ENCODE measurements around the gene NAB1.
"Not testable (repeated sequence)": the region's sequence is repeated elsewhere in the genome, so short reads cannot be mapped to it uniquely, and the experiment has no call there.

NAB1 gene

GRCh38 chr2:190701586-190701985, 52.7 kb downstream of the NAB1 start:
- in situ Hi-C loops (cut with HindIII; ENCODE audit: low sequenced_read_pairs), result no loop called here
- no peak overlapping the region for H3K4me3 ChIP-seq (ENCODE audit: low read depth, low read length)
- no peak for TF ChIP-seq CTCF (IDR thresholded peaks at IDR 0.05; ENCODE audit: low read depth, low read length, missing control alignments)
- DNase-seq (ENCODE audit: low read depth), result no peak

- in situ Hi-C loops (cut with HindIII; ENCODE audit: low sequenced_read_pairs), result no loop called here
- no peak for DNase-seq (ENCODE audit: low read depth)
- TF ChIP-seq CTCF (IDR thresholded peaks at IDR 0.05; ENCODE audit: low read depth, low read length, missing control alignments), result no peak
- H3K4me3 ChIP-seq (ENCODE audit: low read depth, low read length), result no peak overlapping the region
Observed at GRCh38 chr2:190705280-190705679, 56.4 kb downstream of the NAB1 start.

GRCh38 chr2:190707726-190708125, 58.8 kb downstream of the NAB1 start:
- in situ Hi-C loops (cut with HindIII; ENCODE audit: low sequenced_read_pairs), result no loop called here
- no peak for DNase-seq (ENCODE audit: low read depth)
- TF ChIP-seq CTCF (IDR thresholded peaks at IDR 0.05; ENCODE audit: low read depth, low read length, missing control alignments), result no peak
- H3K4me3 ChIP-seq (ENCODE audit: low read depth, low read length), result no peak overlapping the region

DNA sequence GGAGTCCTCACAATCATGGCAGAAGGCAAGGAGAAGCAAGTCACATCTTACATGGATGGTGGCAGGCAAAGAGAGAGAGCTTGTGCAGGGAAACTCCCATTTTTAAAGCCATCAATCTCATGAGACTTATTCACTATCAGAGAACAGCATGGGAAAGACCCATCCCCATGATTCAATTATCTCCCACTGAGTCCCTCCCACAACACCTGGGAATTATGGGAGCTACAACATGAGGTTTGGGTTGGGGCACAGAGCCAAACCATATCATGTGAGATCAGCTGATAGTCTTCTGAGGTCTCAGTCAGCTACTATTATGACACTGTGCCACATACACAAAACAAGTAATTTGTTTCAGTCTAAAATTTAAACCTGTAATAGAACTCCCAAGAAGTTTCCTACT, 59.8 kb downstream of the NAB1 start:
- H3K4me3 ChIP-seq (ENCODE audit: low read depth, low read length); DNase-seq (ENCODE audit: low read depth); in situ Hi-C loops (cut with HindIII; ENCODE audit: low sequenced_read_pairs): not testable (repeated sequence)

DNA sequence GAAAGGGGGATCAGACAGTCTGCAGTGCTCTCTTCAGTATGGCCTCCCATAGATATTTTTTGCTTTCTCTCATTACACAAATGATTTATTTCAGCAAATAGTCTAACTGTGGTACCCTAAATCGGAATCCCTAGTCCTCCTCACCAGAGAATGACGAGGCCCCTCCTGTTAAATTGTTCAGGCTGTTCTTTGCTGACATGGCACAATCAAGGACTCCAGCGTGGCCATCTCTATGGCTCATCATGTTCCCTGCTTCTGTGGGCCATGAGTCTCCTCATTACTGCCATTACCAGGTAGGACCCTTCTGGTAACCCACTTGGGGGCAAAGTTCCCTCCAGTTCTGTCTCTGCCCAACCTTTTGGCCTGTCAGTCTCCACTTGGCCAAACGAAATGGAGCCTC, 62.2 kb downstream of the NAB1 start:
- no peak for DNase-seq (ENCODE audit: low read depth)

GRCh38 chr2:190713471-190713870, 64.6 kb downstream of the NAB1 start:
- in situ Hi-C loops (cut with HindIII; ENCODE audit: low sequenced_read_pairs), result no loop called here
- no peak for TF ChIP-seq CTCF (IDR thresholded peaks at IDR 0.05; ENCODE audit: low read depth, low read length, missing control alignments)
- no peak for DNase-seq (ENCODE audit: low read depth)
- no peak overlapping the region for H3K4me3 ChIP-seq (ENCODE audit: low read depth, low read length)

More for the DNA sequence above, 62.2 kb downstream of the NAB1 start:
- in situ Hi-C loops (cut with HindIII; ENCODE audit: low sequenced_read_pairs), result no loop called here
- H3K4me3 ChIP-seq (ENCODE audit: low read depth, low read length), result no peak overlapping the region
- TF ChIP-seq CTCF (IDR thresholded peaks at IDR 0.05; ENCODE audit: low read depth, low read length, missing control alignments), result no peak

GRCh38 chr2:190714958-190715357, 66.1 kb downstream of the NAB1 start:
- in situ Hi-C loops (cut with HindIII; ENCODE audit: low sequenced_read_pairs), result no loop called here

More at GRCh38 chr2:190714958-190715357, 66.1 kb downstream of the NAB1 start:
- H3K4me3 ChIP-seq (ENCODE audit: low read depth, low read length), result no peak overlapping the region
- DNase-seq (ENCODE audit: low read depth), result no peak
- no peak for TF ChIP-seq CTCF (IDR thresholded peaks at IDR 0.05; ENCODE audit: low read depth, low read length, missing control alignments)
